Measurements from ENCODE around the gene OR9A2. TPM values are rescaled to one million over a fixed set of nuclear protein-coding genes. Genes with fewer than 3 reads are reported as not detected.

OR9A2 gene
- total RNA-seq = not detected

- Histone ChIP-seq H3K9ac (ENCODE audit: low read depth in 2 of 2, low read length in 2 of 2) (no peak within 1 kb of the TSS), H3K4me1 (no peaks in the 10 kb centered on the region), H3K36me3 (no peaks in the 10 kb centered on the region), H3K27me3 (no peaks in the 10 kb centered on the region), H3K4me3 (no peak within 1 kb of the TSS), H3K9me3 (no peaks in the 10 kb centered on the region), H3K27ac (no peak within 1 kb of the TSS)
- no peak for DNase-seq
- intact Hi-C loops (cut with DNase I) = no loop called here
- TF ChIP-seq CTCF (IDR thresholded peaks at IDR 0.05) = no peak
Observed at GRCh38 chr7:143027032-143027431, at the start of gene OR9A2. OR9A2 (minus strand) TSS chr7:143027132; CDS start chr7:143027132, 0 bp downstream.

GRCh38 chr7:143074141-143074540 is 47.2 kb upstream of the OR9A2 start:
- TF ChIP-seq CTCF (IDR thresholded peaks at IDR 0.05) = no peak
- H3K9me3 ChIP-seq = no peaks in the 10 kb centered on the region
- H3K4me1 ChIP-seq = no peaks in the 10 kb centered on the region
- intact Hi-C loops (cut with DNase I) = no loop called here
- no peak overlapping the region for H3K27ac ChIP-seq
- no peaks in the 10 kb centered on the region for H3K36me3 ChIP-seq
- no peaks in the 10 kb centered on the region for H3K27me3 ChIP-seq
- no peak overlapping the region for H3K4me3 ChIP-seq
- no peak for DNase-seq
- H3K9ac ChIP-seq (ENCODE audit: low read depth in 2 of 2, low read length in 2 of 2) = no peak overlapping the region

- Histone ChIP-seq H3K36me3 (no peaks in the 10 kb centered on the region), H3K27me3 (no peaks in the 10 kb centered on the region), H3K4me3 (no peak overlapping the region), H3K9me3 (no peaks in the 10 kb centered on the region), H3K27ac (no peak overlapping the region), H3K9ac (ENCODE audit: low read depth in 2 of 2, low read length in 2 of 2) (no peak overlapping the region), H3K4me1 (no peaks in the 10 kb centered on the region)
- no peak for DNase-seq
- intact Hi-C loops (cut with DNase I) = no loop called here
- no peak for TF ChIP-seq CTCF (IDR thresholded peaks at IDR 0.05)
Observed at GRCh38 chr7:143073556-143073955, 46.6 kb upstream of the OR9A2 start.

- no peak for TF ChIP-seq CTCF (IDR thresholded peaks at IDR 0.05)
- Histone ChIP-seq H3K36me3 (no peaks in the 10 kb centered on the region), H3K27me3 (no peaks in the 10 kb centered on the region), H3K9ac (ENCODE audit: low read depth in 2 of 2, low read length in 2 of 2) (no peak overlapping the region), H3K9me3 (no peaks in the 10 kb centered on the region), H3K27ac (no peak overlapping the region), H3K4me1 (no peaks in the 10 kb centered on the region), H3K4me3 (no peak overlapping the region)
- intact Hi-C loops (cut with DNase I) = no loop called here
- DNase-seq = no peak
Observed at GRCh38 chr7:143069912-143070500, 43.1 kb upstream of the OR9A2 start.

- H3K4me3 ChIP-seq = no peak overlapping the region
- DNase-seq = no peak
- intact Hi-C loops (cut with DNase I) = no loop called here
- H3K27ac ChIP-seq = no peak overlapping the region
- H3K9ac ChIP-seq (ENCODE audit: low read depth in 2 of 2, low read length in 2 of 2) = no peak overlapping the region
- H3K36me3 ChIP-seq = no peaks in the 10 kb centered on the region
- no peaks in the 10 kb centered on the region for H3K27me3 ChIP-seq
- H3K9me3 ChIP-seq = no peaks in the 10 kb centered on the region
- TF ChIP-seq CTCF (IDR thresholded peaks at IDR 0.05) = no peak
- no peaks in the 10 kb centered on the region for H3K4me1 ChIP-seq
Observed at GRCh38 chr7:143068446-143068845, 41.5 kb upstream of the OR9A2 start.

Data from colonic mucosa (tissue), 4 donors.